Endodermal cell (in vitro differentiated cells): Measurements from ENCODE around the gene RARRES1. TPM values are rescaled to one million over a fixed set of nuclear protein-coding genes. Genes with fewer than 3 reads are reported as not detected.

ENCODE experiments used
- DNase-seq: peaks from one replicate; pipeline ENCODE4 v3.0.0-alpha.2; 2017
- H3K27ac ChIP-seq: 2 replicates; pipeline ENCODE4 v1.5.1; 2013; ENCODE audit warnings: mild to moderate bottlenecking, low read depth, low read length, moderate library complexity
- H3K27me3 ChIP-seq: 2 replicates; pipeline ENCODE4 v1.6.1; 2013; ENCODE audit warnings: mild to moderate bottlenecking, low read length, moderate library complexity; ENCODE audit not compliant: insufficient read depth, control insufficient read depth, poor library complexity, severe bottlenecking
- H3K36me3 ChIP-seq: 2 replicates; pipeline ENCODE4 v1.7.0; 2013; ENCODE audit warnings: mild to moderate bottlenecking, low read length, moderate library complexity; ENCODE audit not compliant: control insufficient read depth, insufficient read depth
- H3K4me1 ChIP-seq: one replicate; pipeline ENCODE4 v1.7.0; 2013; ENCODE audit warnings: low read length; ENCODE audit not compliant: control insufficient read depth, insufficient read depth
- H3K4me3 ChIP-seq: 2 replicates; pipeline ENCODE4 v1.5.1; 2013; ENCODE audit warnings: mild to moderate bottlenecking, low read length, moderate library complexity
- H3K9ac ChIP-seq: 2 replicates; pipeline ENCODE4 v1.6.1; 2013; ENCODE audit warnings: mild to moderate bottlenecking, low read length, moderate library complexity; ENCODE audit not compliant: poor library complexity, severe bottlenecking; ENCODE audit errors: extremely low read depth
- H3K9me3 ChIP-seq: 2 replicates; pipeline ENCODE4 v1.6.1; 2013; ENCODE audit warnings: mild to moderate bottlenecking, low read length, moderate library complexity; ENCODE audit not compliant: control insufficient read depth
- H3K27ac Mint-ChIP-seq: 2 replicates; pipeline ENCODE4 v1.8.0; 2020; ENCODE audit warnings: mixed read lengths
- H3K27me3 Mint-ChIP-seq: 2 replicates; pipeline ENCODE4 v1.8.0; 2021; ENCODE audit warnings: mild to moderate bottlenecking, mixed read lengths; ENCODE audit not compliant: insufficient read depth
- H3K36me3 Mint-ChIP-seq: 2 replicates; pipeline ENCODE4 v1.8.0; 2020; ENCODE audit warnings: low read depth, mixed read lengths
- H3K4me1 Mint-ChIP-seq: 2 replicates; pipeline ENCODE4 v1.8.0; 2020; ENCODE audit warnings: mixed read lengths
- H3K4me3 Mint-ChIP-seq: 2 replicates; pipeline ENCODE4 v1.8.0; 2020; ENCODE audit warnings: mild to moderate bottlenecking, moderate library complexity, mixed read lengths
- H3K9me3 Mint-ChIP-seq: 2 replicates; pipeline ENCODE4 v1.8.0; 2020; ENCODE audit warnings: mild to moderate bottlenecking, mixed read lengths
- WGBS, 2 experiments: methylation state at CpG; one replicate each; pipeline versions ENCODE4 v1.1.5 to v1.1.7; 2013; ENCODE audit warnings: missing lambda C conversion rate in 2 of 2, mixed read lengths in 1 of 2; ENCODE audit not compliant: insufficient coverage in 1 of 2, insufficient read length in 1 of 2; 5-methylcytosine and 5-hydroxymethylcytosine counted together
- total RNA-seq, 2 donors: library from RNA; stranded (reverse); fragmentation: NEBNext Ultra II Directional in 1 of 2; extraction: Animal tissue kit (Norgen Biotek cat#: 25700) in 1 of 2; gene quantifications; 2 replicates in 1 of 2; 3 replicates in 1 of 2; pipeline ENCODE4 v1.2.1, GENCODE V29; 2021
- TF ChIP-seq, protein P1 (sequence below): fragments of 200-600 bp; sonication (generic); conservative IDR thresholded peaks from 2 replicates; pipeline ENCODE4 v1.5.0; 2021; ENCODE audit warnings: antibody characterized with exemption, mild to moderate bottlenecking

The RARRES1 gene
- total RNA-seq, 2 donors from 2014 or later = 0.58 to 0.95 TPM

DNA sequence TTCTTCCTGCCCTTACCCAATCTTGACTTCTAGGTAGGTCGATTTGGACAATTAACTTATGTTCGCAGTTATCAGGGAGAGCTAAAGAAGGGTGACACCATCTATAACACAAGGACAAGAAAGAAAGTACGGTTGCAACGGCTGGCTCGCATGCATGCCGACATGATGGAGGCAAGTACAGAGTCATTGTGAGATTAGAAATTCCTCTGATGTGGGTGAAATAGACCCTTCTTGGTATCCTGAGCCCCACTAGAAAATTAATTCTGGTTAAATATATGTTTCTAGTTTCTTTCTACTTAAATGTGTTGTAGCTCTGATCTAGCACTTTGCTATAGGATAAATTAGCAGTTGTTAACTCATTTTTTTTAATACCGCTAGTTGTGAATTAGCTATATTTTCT, 73.4 kb downstream of the RARRES1 start:
- no peaks in the 10 kb centered on the region for H3K27me3 ChIP-seq
- no peak overlapping the region for H3K4me3 Mint-ChIP-seq
- H3K27me3 Mint-ChIP-seq = no peaks in the 10 kb centered on the region
- peaks cover 85% of the 10 kb centered on the region for H3K36me3 ChIP-seq
- TF ChIP-seq, protein P1, sequence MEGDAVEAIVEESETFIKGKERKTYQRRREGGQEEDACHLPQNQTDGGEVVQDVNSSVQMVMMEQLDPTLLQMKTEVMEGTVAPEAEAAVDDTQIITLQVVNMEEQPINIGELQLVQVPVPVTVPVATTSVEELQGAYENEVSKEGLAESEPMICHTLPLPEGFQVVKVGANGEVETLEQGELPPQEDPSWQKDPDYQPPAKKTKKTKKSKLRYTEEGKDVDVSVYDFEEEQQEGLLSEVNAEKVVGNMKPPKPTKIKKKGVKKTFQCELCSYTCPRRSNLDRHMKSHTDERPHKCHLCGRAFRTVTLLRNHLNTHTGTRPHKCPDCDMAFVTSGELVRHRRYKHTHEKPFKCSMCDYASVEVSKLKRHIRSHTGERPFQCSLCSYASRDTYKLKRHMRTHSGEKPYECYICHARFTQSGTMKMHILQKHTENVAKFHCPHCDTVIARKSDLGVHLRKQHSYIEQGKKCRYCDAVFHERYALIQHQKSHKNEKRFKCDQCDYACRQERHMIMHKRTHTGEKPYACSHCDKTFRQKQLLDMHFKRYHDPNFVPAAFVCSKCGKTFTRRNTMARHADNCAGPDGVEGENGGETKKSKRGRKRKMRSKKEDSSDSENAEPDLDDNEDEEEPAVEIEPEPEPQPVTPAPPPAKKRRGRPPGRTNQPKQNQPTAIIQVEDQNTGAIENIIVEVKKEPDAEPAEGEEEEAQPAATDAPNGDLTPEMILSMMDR = no peak
- no peak for DNase-seq
- H3K27ac ChIP-seq = no peak overlapping the region
- H3K9me3 Mint-ChIP-seq = no peaks in the 10 kb centered on the region
- H3K4me1 ChIP-seq = no peaks in the 10 kb centered on the region
- H3K9ac ChIP-seq = no peak overlapping the region
- H3K36me3 Mint-ChIP-seq = peaks cover 29% of the 10 kb centered on the region
- H3K9me3 ChIP-seq = no peaks in the 10 kb centered on the region
- WGBS, 2 experiments = 98 to 100% methylated on average over 1 to 7 of the region's 7 CpGs
- no peaks in the 10 kb centered on the region for H3K4me1 Mint-ChIP-seq
- no peak overlapping the region for H3K27ac Mint-ChIP-seq
- no peak overlapping the region for H3K4me3 ChIP-seq

DNA sequence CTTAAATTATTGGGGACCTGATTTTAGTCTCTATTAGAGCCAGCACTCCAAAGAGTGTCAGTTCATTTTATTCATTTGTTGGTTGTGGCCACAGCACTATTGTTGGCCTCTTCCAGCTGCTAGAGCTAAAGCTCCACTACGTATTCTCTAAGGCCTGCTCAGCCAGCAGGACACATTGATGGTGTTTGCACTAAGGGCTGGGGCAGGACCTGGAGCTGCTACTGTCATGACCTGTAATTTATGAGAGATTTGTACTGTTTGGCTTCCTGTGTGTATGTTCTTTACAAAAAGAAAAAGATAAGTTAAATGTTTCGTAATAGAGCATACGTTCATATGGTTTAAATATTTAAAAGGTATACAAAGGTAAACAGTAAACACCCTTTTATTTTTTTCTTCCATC, 79.8 kb downstream of the RARRES1 start:
- no peak for DNase-seq
- peaks cover 42% of the 10 kb centered on the region for H3K36me3 Mint-ChIP-seq
- H3K9ac ChIP-seq = no peak overlapping the region
- no peaks in the 10 kb centered on the region for H3K27me3 Mint-ChIP-seq
- H3K9me3 ChIP-seq = no peaks in the 10 kb centered on the region
- H3K4me3 Mint-ChIP-seq = no peak overlapping the region
- H3K4me1 Mint-ChIP-seq = no peaks in the 10 kb centered on the region
- no peaks in the 10 kb centered on the region for H3K9me3 Mint-ChIP-seq
- WGBS, 2 experiments = 94% methylated on average over 2 of the region's 3 CpGs; no CpG with 5 or more reads in 1 of the 2 experiments
- peaks cover 79% of the 10 kb centered on the region for H3K36me3 ChIP-seq
- no peak overlapping the region for H3K4me3 ChIP-seq
- H3K27ac ChIP-seq = no peak overlapping the region
- no peaks in the 10 kb centered on the region for H3K4me1 ChIP-seq
- TF ChIP-seq, protein P1 = no peak
- no peaks in the 10 kb centered on the region for H3K27me3 ChIP-seq
- H3K27ac Mint-ChIP-seq = no peak overlapping the region

DNA sequence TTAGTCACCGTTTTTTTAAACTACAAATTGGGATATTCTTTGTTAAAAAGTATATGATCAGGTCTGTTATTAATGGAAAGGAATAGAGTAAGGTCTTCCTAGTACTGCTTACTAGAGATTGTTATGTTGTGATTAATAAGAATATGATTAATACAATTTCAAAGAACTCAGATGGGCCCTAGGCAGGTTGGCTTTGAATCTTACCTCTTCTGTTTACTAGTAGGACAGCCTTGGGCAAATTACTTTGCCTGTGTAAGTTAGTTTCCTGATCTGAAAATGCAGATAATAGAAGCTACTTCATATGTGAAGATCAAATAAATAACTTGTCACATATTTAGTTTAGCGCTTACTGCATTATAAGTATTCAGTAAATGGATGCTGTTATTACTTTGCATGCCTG, 81.1 kb downstream of the RARRES1 start:
- Histone ChIP-seq H3K9ac (no peak overlapping the region), H3K4me1 (no peaks in the 10 kb centered on the region), H3K27me3 (no peaks in the 10 kb centered on the region), H3K9me3 (no peaks in the 10 kb centered on the region), H3K36me3 (peaks cover 84% of the 10 kb centered on the region), H3K27ac (no peak overlapping the region), H3K4me3 (no peak overlapping the region)
- WGBS, 2 experiments = 67 to 96% methylated on average over 1 to 2 of the region's 2 CpGs
- Mint-ChIP-seq H3K27me3 (no peaks in the 10 kb centered on the region), H3K4me3 (no peak overlapping the region), H3K4me1 (no peaks in the 10 kb centered on the region), H3K9me3 (no peaks in the 10 kb centered on the region), H3K27ac (no peak overlapping the region), H3K36me3 (peaks cover 43% of the 10 kb centered on the region)
- no peak for DNase-seq
- TF ChIP-seq, protein P1 = no peak
